Measurements from ENCODE around the gene MOAP1.

MOAP1 gene

GRCh38 chr14:93201155-93201704, 16.5 kb upstream of the MOAP1 start:
- no peak for TF ChIP-seq CTCF (IDR thresholded peaks at IDR 0.05; ENCODE audit: borderline replicate concordance, insufficient read depth, low read depth, low read length)
- no peak overlapping the region for H3K4me3 ChIP-seq (ENCODE audit: low read depth, low read length)

GRCh38 chr14:93200553-93200952, 15.9 kb upstream of the MOAP1 start:
- no peak for TF ChIP-seq CTCF (IDR thresholded peaks at IDR 0.05; ENCODE audit: borderline replicate concordance, insufficient read depth, low read depth, low read length)
- H3K4me3 ChIP-seq (ENCODE audit: low read depth, low read length), result no peak overlapping the region

DNA sequence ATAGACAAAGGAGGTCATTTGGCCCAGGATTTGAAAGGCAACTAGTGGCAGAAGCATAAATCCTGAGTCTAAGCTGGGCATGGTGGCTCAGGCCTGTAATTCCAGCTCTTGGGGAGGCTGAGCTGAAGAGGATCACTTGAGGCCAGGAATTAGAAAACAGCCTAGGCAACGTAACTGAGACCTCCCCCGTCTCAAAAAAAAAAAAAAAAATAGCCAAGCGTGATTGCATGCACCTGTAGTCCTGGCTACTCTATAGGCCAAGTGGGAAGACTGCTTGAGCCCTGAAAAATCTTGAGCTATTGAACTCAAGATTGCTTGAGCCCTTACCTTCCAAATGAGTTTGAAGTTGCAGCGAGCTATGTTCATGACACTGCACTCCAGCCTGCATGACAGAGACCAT, 14.3 kb upstream of the MOAP1 start:
- H3K4me3 ChIP-seq (ENCODE audit: low read depth, low read length), result no peak overlapping the region
- no peak for TF ChIP-seq CTCF (IDR thresholded peaks at IDR 0.05; ENCODE audit: borderline replicate concordance, insufficient read depth, low read depth, low read length)

DNA sequence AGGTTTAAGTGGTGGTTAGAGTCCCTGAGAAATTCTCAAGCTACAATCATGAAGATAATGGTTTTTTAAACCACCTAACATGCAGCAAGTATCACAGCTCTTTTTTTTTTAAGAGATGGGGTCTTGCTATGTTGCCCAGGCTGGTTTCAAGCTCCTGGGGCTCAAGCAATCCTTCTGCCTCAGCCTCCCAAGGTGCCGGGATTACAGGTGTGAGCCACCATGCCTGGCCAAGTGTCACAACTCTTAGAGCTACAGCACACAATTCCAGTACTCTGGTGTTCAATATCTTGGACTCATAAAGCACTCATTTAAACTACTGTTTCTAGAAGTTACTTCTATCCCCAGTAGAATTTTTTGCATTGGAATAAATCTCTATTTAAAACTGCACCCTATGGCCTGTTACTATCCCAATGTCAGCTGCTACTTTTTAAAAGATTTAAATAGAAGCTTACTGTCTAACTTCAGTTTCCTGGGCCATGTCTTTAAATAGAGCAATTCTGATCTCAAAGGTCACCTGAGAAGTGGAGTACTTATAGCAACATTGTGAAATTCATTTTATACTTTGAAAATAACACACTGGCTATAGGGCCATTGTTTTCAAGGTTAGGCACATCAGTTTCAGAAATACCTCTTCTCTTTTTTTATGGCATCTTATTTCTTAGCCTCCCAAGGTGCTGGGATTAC, 10.8 kb upstream of the MOAP1 start:
- H3K4me3 ChIP-seq (ENCODE audit: low read depth, low read length), result no peak overlapping the region
- TF ChIP-seq CTCF (IDR thresholded peaks at IDR 0.05; ENCODE audit: borderline replicate concordance, insufficient read depth, low read depth, low read length), result no peak

GRCh38 chr14:93186956-93187355, 2.3 kb upstream of the MOAP1 start:
- TF ChIP-seq CTCF (IDR thresholded peaks at IDR 0.05; ENCODE audit: borderline replicate concordance, insufficient read depth, low read depth, low read length), result no peak
- H3K4me3 ChIP-seq (ENCODE audit: low read depth, low read length), result no peak overlapping the region

- TF ChIP-seq CTCF (IDR thresholded peaks at IDR 0.05; ENCODE audit: borderline replicate concordance, insufficient read depth, low read depth, low read length), result no peak
- H3K4me3 ChIP-seq (ENCODE audit: low read depth, low read length), result no peak overlapping the region
Observed at GRCh38 chr14:93186466-93186865, 1.8 kb upstream of the MOAP1 start.

GRCh38 chr14:93185349-93185720, 638 bp upstream of the MOAP1 start:
- TF ChIP-seq CTCF (IDR thresholded peaks at IDR 0.05; ENCODE audit: borderline replicate concordance, insufficient read depth, low read depth, low read length), result no peak
- peak overlapping the region; percentile 98 for H3K4me3 ChIP-seq (ENCODE audit: low read depth, low read length)

All from GM12875 (cell line).